Breast epithelium (tissue), 3 donors: Measurements from ENCODE around the gene KRT4.

Source experiments
- POLR2A ChIP-seq: fragments of 450-650 bp; IDR thresholded peaks from one replicate; pipeline ENCODE4 v1.6.1; 2016; ENCODE audit warnings: antibody characterized with exemption, mild to moderate bottlenecking, moderate library complexity
- POLR2AphosphoS5 ChIP-seq, 3 donors: sonication (generic); formaldehyde crosslinking; IDR thresholded peaks; one replicate each; pipeline ENCODE4 v1.6.1; 2017; ENCODE audit warnings: antibody characterized with exemption in 3 of 3
- TF ChIP-seq, protein P1 (sequence below), 3 donors: fragments of 450-650 bp; IDR thresholded peaks; one replicate each; pipeline ENCODE4 v1.5.1; 2016 to 2017; ENCODE audit warnings: antibody characterized with exemption in 3 of 3, mild to moderate bottlenecking in 3 of 3, moderate library complexity in 3 of 3

DNA sequence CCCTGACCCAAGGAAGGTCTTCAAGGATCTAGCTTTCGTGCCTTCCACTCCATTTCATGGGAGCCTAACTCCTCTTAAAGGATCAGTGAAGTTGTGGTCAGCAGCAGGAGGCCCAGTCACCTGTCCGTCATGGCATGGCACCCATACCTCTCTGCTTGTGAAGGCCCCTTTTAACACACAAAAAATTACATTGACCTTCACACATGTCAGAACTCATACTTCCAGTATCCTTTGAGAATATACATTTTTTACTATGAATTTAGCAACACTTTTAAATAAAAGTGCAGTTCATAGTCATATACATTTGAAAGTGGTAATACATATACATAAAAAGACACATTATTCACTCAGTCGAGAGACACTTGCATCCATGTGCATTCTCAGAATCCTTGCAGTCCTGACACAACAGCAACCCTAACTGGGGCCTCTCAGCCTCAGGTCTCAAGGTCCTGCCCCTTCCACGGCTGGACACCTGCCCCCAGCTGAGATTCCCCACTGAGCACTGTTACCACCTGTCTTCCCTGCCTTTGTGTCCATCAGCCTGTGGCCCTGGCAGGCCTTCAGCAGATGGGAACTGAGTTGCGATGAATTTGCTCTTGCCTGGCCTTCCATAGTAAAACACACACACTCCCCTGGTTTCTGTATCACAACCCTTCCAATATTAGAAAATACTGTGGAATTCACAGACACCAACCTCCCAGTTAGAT, 14.3 kb downstream of the KRT4 start:
- TF ChIP-seq, protein P1, sequence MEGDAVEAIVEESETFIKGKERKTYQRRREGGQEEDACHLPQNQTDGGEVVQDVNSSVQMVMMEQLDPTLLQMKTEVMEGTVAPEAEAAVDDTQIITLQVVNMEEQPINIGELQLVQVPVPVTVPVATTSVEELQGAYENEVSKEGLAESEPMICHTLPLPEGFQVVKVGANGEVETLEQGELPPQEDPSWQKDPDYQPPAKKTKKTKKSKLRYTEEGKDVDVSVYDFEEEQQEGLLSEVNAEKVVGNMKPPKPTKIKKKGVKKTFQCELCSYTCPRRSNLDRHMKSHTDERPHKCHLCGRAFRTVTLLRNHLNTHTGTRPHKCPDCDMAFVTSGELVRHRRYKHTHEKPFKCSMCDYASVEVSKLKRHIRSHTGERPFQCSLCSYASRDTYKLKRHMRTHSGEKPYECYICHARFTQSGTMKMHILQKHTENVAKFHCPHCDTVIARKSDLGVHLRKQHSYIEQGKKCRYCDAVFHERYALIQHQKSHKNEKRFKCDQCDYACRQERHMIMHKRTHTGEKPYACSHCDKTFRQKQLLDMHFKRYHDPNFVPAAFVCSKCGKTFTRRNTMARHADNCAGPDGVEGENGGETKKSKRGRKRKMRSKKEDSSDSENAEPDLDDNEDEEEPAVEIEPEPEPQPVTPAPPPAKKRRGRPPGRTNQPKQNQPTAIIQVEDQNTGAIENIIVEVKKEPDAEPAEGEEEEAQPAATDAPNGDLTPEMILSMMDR (IDR thresholded peaks at IDR 0.05) = no peak
- TF ChIP-seq POLR2AphosphoS5 (IDR thresholded peaks at IDR 0.05) (no peak), POLR2A (no peak)
